HepG2 (cell line): ENCODE data around the gene SRP72. TPM values are rescaled to one million over a fixed set of nuclear protein-coding genes. Genes with fewer than 3 reads are reported as not detected.

ENCODE experiments used
- AKNA ChIP-seq: sonication (generic); formaldehyde crosslinking; IDR thresholded peaks from 2 replicates; pipeline ENCODE4 v1.4.0; 2020; ENCODE audit warnings: missing genetic modification reagents, borderline replicate concordance
- ATF7-NPFF ChIP-seq: sonication (generic); formaldehyde crosslinking; IDR thresholded peaks from 2 replicates; pipeline ENCODE4 v1.8.1; 2023; ENCODE audit warnings: mild to moderate bottlenecking, low read depth, missing genetic modification reagents, moderate library complexity
- ELF4 ChIP-seq: sonication (generic); formaldehyde crosslinking; IDR thresholded peaks from 2 replicates; pipeline ENCODE4 v1.5.0; 2020; ENCODE audit warnings: missing genetic modification reagents, mild to moderate bottlenecking, moderate library complexity, borderline replicate concordance
- GABPB1 ChIP-seq: IDR thresholded peaks from 2 replicates; pipeline ENCODE4 v1.6.1; 2016; ENCODE audit warnings: mild to moderate bottlenecking, missing genetic modification reagents, moderate library complexity, missing compliant biosample characterization
- GRHL1 ChIP-seq: sonication (generic); formaldehyde crosslinking; conservative IDR thresholded peaks from 2 replicates; pipeline ENCODE4 v1.8.0; 2022; ENCODE audit warnings: missing genetic modification reagents
- HIC2 ChIP-seq: sonication (generic); formaldehyde crosslinking; IDR thresholded peaks from 2 replicates; pipeline ENCODE4 v1.9.0; 2022; ENCODE audit warnings: low read depth, missing genetic modification reagents
- HNF4A ChIP-seq: sonication (generic); formaldehyde crosslinking; IDR thresholded peaks from 2 replicates; pipeline ENCODE4 v1.4.0; 2020; ENCODE audit warnings: missing genetic modification reagents
- KLF12 ChIP-seq: sonication (generic); formaldehyde crosslinking; IDR thresholded peaks from 2 replicates; pipeline ENCODE4 v1.4.0; 2020; ENCODE audit warnings: missing genetic modification reagents, borderline replicate concordance
- NFYB ChIP-seq: sonication (generic); formaldehyde crosslinking; IDR thresholded peaks from 2 replicates; pipeline ENCODE4 v1.4.0; 2020; ENCODE audit warnings: missing genetic modification reagents
- SIX1 ChIP-seq: sonication (generic); formaldehyde crosslinking; IDR thresholded peaks from 2 replicates; pipeline ENCODE4 v1.4.0; 2020; ENCODE audit warnings: missing genetic modification reagents, borderline replicate concordance
- TBL1XR1 ChIP-seq: fragments of 150-350 bp; IDR thresholded peaks from 2 replicates; pipeline ENCODE4 v1.6.1; 2014; ENCODE audit warnings: borderline replicate concordance, low read length; ENCODE audit not compliant: partially characterized antibody
- ZBTB42 ChIP-seq: sonication (generic); formaldehyde crosslinking; IDR thresholded peaks from 2 replicates; pipeline ENCODE4 v1.5.0; 2020; ENCODE audit warnings: mild to moderate bottlenecking, missing genetic modification reagents
- ZNF503 ChIP-seq: sonication (generic); formaldehyde crosslinking; IDR thresholded peaks from 2 replicates; pipeline ENCODE4 v1.4.0; 2020; ENCODE audit warnings: missing genetic modification reagents
- polyA plus RNA-seq, 8 experiments: library from polyadenylated mRNA; depleted of rRNA in 3 of 8; stranded (reverse) in 7 of 8; unstranded in 1 of 8; fragments of >200 nt; fragmentation: Illumina TruSeq in 4 of 8; extraction: Trizol in 4 of 8; gene quantifications; 2 replicates each; pipeline versions ENCODE4 v1.2.1 to v1.2.3, GENCODE V29; 2011 to 2016; ENCODE audit warnings: low read depth in 4 of 8, missing spikeins in 1 of 8, mixed read lengths in 1 of 8; ENCODE audit not compliant: insufficient read depth in 1 of 8
- total RNA-seq, 5 experiments: library from RNA; depleted of rRNA; stranded (reverse); fragments of >200 nt; fragmentation: Illumina TruSeq; extraction: Trizol; gene quantifications; 2 replicates each; pipeline ENCODE4 v1.2.3, GENCODE V29; 2016; ENCODE audit warnings: low read depth in 1 of 5
- TF ChIP-seq, protein P1 (sequence below): sonication (generic); formaldehyde crosslinking; IDR thresholded peaks from 2 replicates; pipeline ENCODE4 v1.4.0; 2020; ENCODE audit warnings: missing genetic modification reagents, borderline replicate concordance

Gene SRP72
- total and polyA plus RNA-seq, 2 of the 13 experiments (the other 11 are each of a cell fraction or from before 2014, with no cell fraction given), result 64.9 to 75.6 TPM

GRCh38 chr4:56505269-56506130, 38.1 kb downstream of the SRP72 start, which contains the start of gene ARL9 (continued):
- TF ChIP-seq GRHL1 (CRISPR knock-in tag) (no peak), SIX1 (CRISPR knock-in tag) (no peak), ELF4 (CRISPR knock-in tag) (no peak), GABPB1 (peak; percentile 17; the same call in 1 of the 2 replicates), HNF4A (CRISPR knock-in tag) (no peak), NFYB (CRISPR knock-in tag) (no peak), AKNA (CRISPR knock-in tag) (no peak), HIC2 (CRISPR knock-in tag) (no peak), KLF12 (CRISPR knock-in tag) (no peak), TBL1XR1 (no peak), ZNF503 (CRISPR knock-in tag) (no peak), ZBTB42 (CRISPR knock-in tag) (no peak), ATF7-NPFF (CRISPR knock-in tag) (0 out of 2 replicates have a peak, but pooled peaks have one; percentile 28)
- TF ChIP-seq, protein P1, sequence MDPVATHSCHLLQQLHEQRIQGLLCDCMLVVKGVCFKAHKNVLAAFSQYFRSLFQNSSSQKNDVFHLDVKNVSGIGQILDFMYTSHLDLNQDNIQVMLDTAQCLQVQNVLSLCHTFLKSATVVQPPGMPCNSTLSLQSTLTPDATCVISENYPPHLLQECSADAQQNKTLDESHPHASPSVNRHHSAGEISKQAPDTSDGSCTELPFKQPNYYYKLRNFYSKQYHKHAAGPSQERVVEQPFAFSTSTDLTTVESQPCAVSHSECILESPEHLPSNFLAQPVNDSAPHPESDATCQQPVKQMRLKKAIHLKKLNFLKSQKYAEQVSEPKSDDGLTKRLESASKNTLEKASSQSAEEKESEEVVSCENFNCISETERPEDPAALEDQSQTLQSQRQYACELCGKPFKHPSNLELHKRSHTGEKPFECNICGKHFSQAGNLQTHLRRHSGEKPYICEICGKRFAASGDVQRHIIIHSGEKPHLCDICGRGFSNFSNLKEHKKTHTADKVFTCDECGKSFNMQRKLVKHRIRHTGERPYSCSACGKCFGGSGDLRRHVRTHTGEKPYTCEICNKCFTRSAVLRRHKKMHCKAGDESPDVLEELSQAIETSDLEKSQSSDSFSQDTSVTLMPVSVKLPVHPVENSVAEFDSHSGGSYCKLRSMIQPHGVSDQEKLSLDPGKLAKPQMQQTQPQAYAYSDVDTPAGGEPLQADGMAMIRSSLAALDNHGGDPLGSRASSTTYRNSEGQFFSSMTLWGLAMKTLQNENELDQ (CRISPR knock-in tag), result no peak
